T47D (cell line): ENCODE measurements around the gene ANKEF1.

ENCODE experiments used
- DNase-seq, 2 experiments: peaks; one replicate each; pipeline versions ENCODE4 v3.0.0 to v3.0.0-alpha.2; 2011 to 2012; ENCODE audit warnings: low read depth in 1 of 2, low spot score in 1 of 2
- JUND ChIP-seq: IDR thresholded peaks from 2 replicates; pipeline ENCODE4 v1.6.1; 2012; ENCODE audit warnings: low read depth
- in situ Hi-C: cut with HindIII; loops from 2 replicates; pipeline ENCODE4 v1.10.0; 2016; ENCODE audit warnings: low sequenced_read_pairs, low pct_unique_long_range_greater_than_20kb

The ANKEF1 gene

DNA sequence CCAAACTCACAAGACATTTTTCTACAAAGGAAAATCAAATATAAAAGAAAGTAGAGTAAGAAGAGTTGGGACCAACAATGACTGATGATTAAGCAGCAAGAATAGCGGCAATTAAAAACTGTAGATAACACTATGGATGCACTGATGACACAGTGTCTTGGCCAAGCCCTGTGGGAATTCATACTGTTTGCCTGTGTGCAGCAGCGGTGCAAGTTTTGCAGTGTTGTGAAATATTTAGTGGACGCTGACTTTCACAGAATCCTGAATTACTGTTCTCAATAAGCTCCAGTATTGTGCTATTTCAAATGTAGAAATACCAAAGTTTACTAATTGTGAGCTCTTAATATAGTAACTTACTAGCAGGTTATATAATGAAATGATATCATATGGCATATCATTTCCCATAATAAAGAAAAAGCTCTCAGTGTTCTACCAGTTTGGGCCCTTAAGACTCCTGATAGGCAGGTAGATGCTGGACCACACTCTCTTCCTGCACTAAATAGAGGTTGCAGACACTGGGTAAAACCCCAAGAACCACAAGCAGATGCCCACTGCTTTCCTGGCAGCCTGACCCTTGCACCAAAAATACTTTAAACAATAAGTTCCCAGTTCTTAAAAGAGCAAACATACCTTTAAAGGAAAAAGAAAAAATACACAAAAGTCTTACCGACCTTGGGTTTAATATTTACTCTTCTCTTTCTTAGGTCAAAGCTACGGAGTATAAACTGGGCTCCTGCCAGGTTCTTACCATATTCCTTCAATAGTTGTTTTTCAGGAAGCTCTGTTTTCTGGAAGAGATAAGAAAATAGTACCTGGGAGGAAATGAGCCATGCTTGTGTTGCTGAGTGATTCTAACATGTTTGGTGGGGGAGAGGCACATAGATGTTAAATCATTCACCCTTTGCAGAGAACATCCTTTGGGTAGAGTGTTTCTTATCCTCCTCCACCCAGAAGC lies 41.6 kb downstream of the ANKEF1 start:
- no peak for DNase-seq
- TF ChIP-seq JUND = no peak
- in situ Hi-C loops = no loop called here

DNA sequence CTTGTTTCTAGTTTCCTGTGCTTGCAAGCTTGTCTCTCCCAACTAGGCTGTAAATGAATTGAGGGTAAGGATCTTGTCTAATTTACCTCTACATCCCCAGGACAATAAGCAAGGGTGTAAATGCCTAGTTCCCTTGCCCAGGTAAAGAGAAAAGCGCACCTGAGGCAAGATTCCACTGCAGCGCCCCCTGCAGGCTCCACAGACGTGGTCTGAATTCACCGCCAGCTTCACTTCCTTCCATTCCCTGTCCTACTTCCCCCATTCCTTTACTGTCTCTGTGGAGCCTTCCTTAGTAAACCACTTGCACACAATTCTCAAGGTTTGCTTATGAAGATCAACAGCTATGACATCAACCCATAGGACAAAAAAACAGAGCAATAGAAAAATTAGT lies 42.3 kb downstream of the ANKEF1 start:
- DNase-seq = no peak
- no peak for TF ChIP-seq JUND
- in situ Hi-C loops = no loop called here

DNA sequence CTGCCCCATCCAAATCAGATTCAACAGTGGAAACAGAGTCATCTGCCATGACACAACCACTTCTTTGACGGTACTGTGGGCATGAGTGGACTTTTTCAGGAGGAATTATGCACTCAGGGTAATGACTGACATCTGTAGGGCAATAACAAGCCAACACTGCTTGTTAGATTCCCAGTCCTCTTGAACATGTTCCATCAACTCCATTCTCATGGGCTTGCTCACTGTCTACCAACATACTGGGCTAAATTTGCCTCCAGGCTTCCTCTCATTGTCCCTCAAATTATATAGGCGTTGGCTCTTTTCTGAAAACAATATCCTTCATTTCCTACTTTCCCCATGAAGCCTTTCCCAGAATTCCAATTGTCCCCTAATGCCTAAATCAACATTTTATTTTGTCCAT lies 43.1 kb downstream of the ANKEF1 start:
- in situ Hi-C loops = no loop called here

GRCh38 chr20:10078403-10078802 lies 43.6 kb downstream of the ANKEF1 start:
- in situ Hi-C loops = no loop called here
- no peak for TF ChIP-seq JUND
- peak in 1 of 2 experiments; percentile 40 for DNase-seq

More for the DNA sequence above, 43.1 kb downstream of the ANKEF1 start:
- TF ChIP-seq JUND = no peak
- no peak for DNase-seq

DNA sequence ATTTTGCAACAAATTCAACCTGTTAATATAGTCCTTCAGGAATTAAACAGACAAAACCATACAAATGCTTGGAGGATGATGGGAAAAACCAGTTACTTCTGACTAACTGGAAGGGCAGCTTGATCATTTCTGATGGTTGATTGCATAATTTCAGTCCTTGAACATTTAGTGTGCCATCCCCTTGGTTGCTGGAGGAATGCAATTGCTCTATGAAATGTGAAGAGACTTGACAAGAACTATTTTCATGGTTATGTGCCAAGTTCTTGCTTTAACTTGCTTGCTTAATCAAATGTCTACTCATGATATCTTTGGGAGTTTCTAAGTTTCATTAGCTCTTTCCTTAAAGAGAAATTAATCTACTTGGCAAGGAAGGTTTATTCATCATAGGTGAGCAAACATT lies 45.2 kb downstream of the ANKEF1 start:
- no peak for TF ChIP-seq JUND
- in situ Hi-C loops = no loop called here
- DNase-seq = no peak

DNA sequence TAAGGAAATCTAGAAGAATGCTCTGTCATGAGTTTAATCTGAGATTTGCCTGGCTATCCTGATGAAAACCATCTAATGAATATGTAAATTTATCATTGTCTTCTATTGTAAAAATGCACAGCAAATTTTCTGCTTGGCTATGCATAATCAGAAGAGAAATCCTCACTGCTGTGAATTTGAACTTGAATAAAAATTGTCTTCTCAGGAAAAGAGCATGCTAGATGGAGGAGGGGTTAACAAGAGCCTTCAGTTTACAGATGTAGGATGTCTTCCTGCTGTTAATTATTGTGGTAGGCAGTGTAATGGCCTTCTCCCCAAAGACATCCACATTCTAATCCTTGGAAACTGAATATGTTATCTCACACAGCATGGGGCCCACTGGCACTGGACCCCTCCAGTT lies 45.8 kb downstream of the ANKEF1 start:
- DNase-seq = no peak
- in situ Hi-C loops = no loop called here
- no peak for TF ChIP-seq JUND

- DNase-seq = no peak
- TF ChIP-seq JUND = no peak
- in situ Hi-C loops = no loop called here
These were observed 55.2 kb downstream of the ANKEF1 start for GRCh38 chr20:10089871-10090587.

GRCh38 chr20:10090588-10091166 lies 55.9 kb downstream of the ANKEF1 start:
- peak; percentile 21 to 76 for DNase-seq
- in situ Hi-C loops = no loop called here

GRCh38 chr20:10093087-10093591 lies 58.4 kb downstream of the ANKEF1 start:
- TF ChIP-seq JUND = no peak
- in situ Hi-C loops = no loop called here
- peak in 1 of 2 experiments; percentile 54 for DNase-seq

More at GRCh38 chr20:10090588-10091166, 55.9 kb downstream of the ANKEF1 start:
- TF ChIP-seq JUND = no peak

- DNase-seq = no peak
- TF ChIP-seq JUND = no peak
- in situ Hi-C loops = no loop called here
These were observed 59.9 kb downstream of the ANKEF1 start for GRCh38 chr20:10094566-10095173.

DNA sequence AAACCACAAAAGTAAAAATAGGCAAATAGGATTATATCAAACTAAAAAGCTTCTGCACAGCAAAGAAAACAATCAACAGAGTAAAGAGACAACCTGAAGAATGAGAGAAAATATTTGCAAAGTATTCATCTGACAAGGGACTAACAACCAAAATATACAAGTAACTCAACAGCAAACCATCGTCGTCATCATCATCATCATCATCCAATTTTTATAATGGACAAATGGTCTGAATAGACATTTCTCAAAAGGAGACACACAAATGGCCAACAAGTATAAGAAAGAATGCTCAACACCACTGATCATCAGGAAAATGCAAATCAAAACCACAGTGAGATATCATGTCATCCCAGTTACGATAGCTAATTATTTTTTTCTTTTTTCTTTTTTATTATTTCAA lies 62.0 kb downstream of the ANKEF1 start:
- in situ Hi-C loops = no loop called here
- DNase-seq = no peak
- TF ChIP-seq JUND = no peak

GRCh38 chr20:10105046-10105445 lies 70.3 kb downstream of the ANKEF1 start:
- TF ChIP-seq JUND = no peak
- no peak for DNase-seq
- in situ Hi-C loops = no loop called here
